B cell (primary cell): ENCODE results near the gene ZBTB40. TPM values are rescaled to one million over a fixed set of nuclear protein-coding genes. Genes with fewer than 3 reads are reported as not detected.

Experiments
- ATAC-seq: fragments of 200-7000 bp; cut with Tn5 transposase; one replicate; pipeline ENCODE4 v1.10.0; 2021; ENCODE audit warnings: low read depth, mild to moderate bottlenecking, moderate number of reproducible peaks, moderate library complexity
- CTCF ChIA-PET: fragments of 350-600 bp; sonication (Branson Sonifier 250); formaldehyde crosslinking; loops from one replicate; lab custom pipeline; 2021; ENCODE audit warnings: antibody characterized with exemption, inconsistent platforms; lab: Charles Lee
- POLR2A ChIA-PET: fragments of 350-600 bp; sonication (Branson Sonifier 250); formaldehyde crosslinking; loops from one replicate; lab custom pipeline; 2021; ENCODE audit warnings: antibody characterized with exemption; lab: Charles Lee
- DNase-seq: peaks from one replicate; pipeline ENCODE4 v3.0.0; 2013
- H2AFZ ChIP-seq: 2 replicates; pipeline ENCODE4 v1.6.1; 2012; ENCODE audit warnings: mild to moderate bottlenecking, low read depth, low read length; ENCODE audit not compliant: insufficient read depth, poor library complexity, severe bottlenecking
- H3K27ac ChIP-seq, 2 donors: 1 replicate in 1 of 2; 2 replicates in 1 of 2; pipeline ENCODE4 v1.5.1; 2012 to 2013; ENCODE audit warnings: low read length in 2 of 2, mild to moderate bottlenecking in 2 of 2, moderate library complexity in 1 of 2
- H3K27me3 ChIP-seq, 4 experiments: fragments of 200-600 bp in 1 of 4; sonication (generic) in 1 of 4; replicated peaks in 1 of 4; 1 replicate in 2 of 4; 2 replicates in 2 of 4; pipeline versions ENCODE4 v1.6.1 to v1.7.0; 2013 to 2016; ENCODE audit warnings: low read length in 3 of 4, mild to moderate bottlenecking in 2 of 4, mixed read lengths in 1 of 4, moderate library complexity in 1 of 4; ENCODE audit not compliant: insufficient read depth in 4 of 4, control insufficient read depth in 3 of 4; ENCODE audit errors: control extremely low read depth in 1 of 4
- H3K36me3 ChIP-seq, 2 experiments: replicated peaks in 1 of 2; 1 replicate in 1 of 2; 2 replicates in 1 of 2; pipeline versions ENCODE4 v1.6.1 to v1.7.1; 2013; ENCODE audit warnings: low read length in 1 of 2; ENCODE audit not compliant: insufficient read depth in 2 of 2, control insufficient read depth in 1 of 2; ENCODE audit errors: control extremely low read depth in 1 of 2, extremely low read depth in 1 of 2
- H3K4me1 ChIP-seq, 2 donors: fragments of 200-600 bp in 1 of 2; sonication (generic) in 1 of 2; 1 replicate in 1 of 2; 2 replicates in 1 of 2; pipeline versions ENCODE4 v1.5.1 to v1.6.1; 2013 to 2017; ENCODE audit warnings: low read length in 2 of 2; ENCODE audit not compliant: control insufficient read depth in 2 of 2, insufficient read depth in 2 of 2
- H3K4me2 ChIP-seq: replicated peaks from 2 replicates; pipeline ENCODE3; 2012; ENCODE audit warnings: mild to moderate bottlenecking, low read depth, low read length; ENCODE audit not compliant: poor library complexity, severe bottlenecking
- H3K4me3 ChIP-seq, 5 experiments: fragments of 200-600 bp in 1 of 5; sonication (generic) in 1 of 5; 1 replicate in 3 of 5; 2 replicates in 2 of 5; pipeline versions ENCODE4 v1.5.1 to v1.7.0; 2011 to 2016; ENCODE audit warnings: low read length in 4 of 5, mild to moderate bottlenecking in 4 of 5, low read depth in 2 of 5, control low read depth in 1 of 5, moderate library complexity in 1 of 5; ENCODE audit not compliant: insufficient read depth in 1 of 5; ENCODE audit errors: control extremely low read depth in 1 of 5, extremely low read depth in 1 of 5
- H3K79me2 ChIP-seq: fragments of 200-600 bp; sonication (generic); one replicate; pipeline ENCODE4 v1.6.0; 2016; ENCODE audit warnings: low read length; ENCODE audit not compliant: control insufficient read depth, insufficient read depth
- H3K9ac ChIP-seq: fragments of 200-600 bp; sonication (generic); 2 replicates; pipeline ENCODE4 v1.6.1; 2017; ENCODE audit warnings: mild to moderate bottlenecking, low read length, moderate library complexity
- H3K9me3 ChIP-seq, 3 donors: one replicate each; pipeline versions ENCODE4 v1.6.1 to v1.7.1; 2013; ENCODE audit warnings: low read length in 2 of 3; ENCODE audit not compliant: control insufficient read depth in 2 of 3, insufficient read depth in 1 of 3; ENCODE audit errors: control extremely low read depth in 1 of 3
- H4K20me1 ChIP-seq: 2 replicates; pipeline ENCODE4 v1.6.0; 2012; ENCODE audit warnings: mild to moderate bottlenecking, low read length; ENCODE audit not compliant: insufficient read depth, control insufficient read depth, poor library complexity, severe bottlenecking
- H3K27ac Mint-ChIP-seq: one replicate; pipeline ENCODE4 v1.8.0; 2021; ENCODE audit warnings: mixed read lengths
- H3K27me3 Mint-ChIP-seq: one replicate; pipeline ENCODE4 v1.8.0; 2021; ENCODE audit warnings: mixed read lengths
- H3K4me1 Mint-ChIP-seq: one replicate; pipeline ENCODE4 v1.8.0; 2021; ENCODE audit warnings: mixed read lengths
- H3K4me3 Mint-ChIP-seq: one replicate; pipeline ENCODE4 v1.8.0; 2021; ENCODE audit warnings: mixed read lengths
- H3K9me3 Mint-ChIP-seq: one replicate; pipeline ENCODE4 v1.8.0; 2022; ENCODE audit warnings: mixed read lengths; ENCODE audit not compliant: insufficient read depth
- EZH2 ChIP-seq: IDR thresholded peaks from 2 replicates; pipeline ENCODE4 v1.6.1; 2012; ENCODE audit warnings: borderline replicate concordance, low read depth, mild to moderate bottlenecking, moderate library complexity, low read length; ENCODE audit not compliant: insufficient read depth, poor library complexity, severe bottlenecking
- WGBS: methylation state at CpG from one replicate; pipeline ENCODE4 v1.1.5; 2013; ENCODE audit warnings: missing lambda C conversion rate; ENCODE audit not compliant: insufficient coverage; 5-methylcytosine and 5-hydroxymethylcytosine counted together
- intact Hi-C: fragments of 100-400 bp; cut with micrococcal nuclease; formaldehyde crosslinking; loops from one replicate; pipeline ENCODE4 v1.10.0; 2022
- polyA plus RNA-seq: library from polyadenylated mRNA; depleted of rRNA; stranded (reverse); fragments of >200 nt; gene quantifications from 2 replicates; pipeline ENCODE4 v1.2.3, GENCODE V29; 2012
- total RNA-seq, 2 donors: library from RNA; stranded (reverse); fragments of 120-200 nt in 1 of 2; gene quantifications; 1 replicate in 1 of 2; 2 replicates in 1 of 2; pipeline versions ENCODE4 v1.2.3 to v1.2.4, GENCODE V29; 2013 to 2022
- TF ChIP-seq, protein P1 (sequence below): fragments of 200-600 bp; IDR thresholded peaks from one replicate; pipeline ENCODE4 v1.8.0; 2022; ENCODE audit warnings: antibody characterized with exemption, mild to moderate bottlenecking

ZBTB40 gene
- total and polyA plus RNA-seq, 2 donors (not counting 1 experiment from before 2014, with no cell fraction given) = 30.9 to 51.9 TPM

DNA sequence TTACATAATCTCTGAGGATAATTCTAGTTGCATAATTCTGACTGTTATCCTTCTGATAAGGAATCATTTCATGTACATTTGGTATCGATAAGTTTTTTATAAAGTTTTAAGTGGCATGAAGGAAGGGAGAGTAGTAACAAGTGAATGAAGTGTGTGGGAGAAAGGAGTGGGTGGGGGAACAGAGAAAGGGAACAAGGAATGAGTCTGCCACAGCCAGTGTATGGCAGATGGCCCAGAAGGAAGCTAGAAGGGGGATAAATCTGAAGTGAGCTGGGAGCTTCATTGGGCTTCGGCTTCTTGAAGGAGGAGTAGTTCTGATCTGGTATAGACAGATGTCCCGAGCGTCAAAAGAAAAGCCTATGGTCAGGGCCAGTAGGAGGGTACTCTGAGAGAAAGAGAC is 18.6 kb downstream of the ZBTB40 start:
- Histone ChIP-seq H3K4me2 (no peak overlapping the region), H3K27ac (no peak overlapping the region), H3K9ac (no peak overlapping the region), H2AFZ (no peak overlapping the region), H3K4me3 (no peak overlapping the region), H3K36me3 (peaks cover 3 to 8% of the 10 kb centered on the region in 2 experiments), H3K9me3 (peaks cover 0 to 6% (median 5%) of the 10 kb centered on the region in 3 donors), H3K4me1 (no peaks in the 10 kb centered on the region), H3K79me2 (peaks cover 98% of the 10 kb centered on the region), H4K20me1 (peaks cover 76% of the 10 kb centered on the region), H3K27me3 (no peaks in the 10 kb centered on the region)
- WGBS = 100% methylated on average over 3 of the region's 4 CpGs
- H3K4me3 Mint-ChIP-seq = no peak overlapping the region
- ChIA-PET CTCF (no interaction called here), POLR2A (no interaction called here)
- no peaks in the 10 kb centered on the region for H3K9me3 Mint-ChIP-seq
- H3K27me3 Mint-ChIP-seq = no peaks in the 10 kb centered on the region
- intact Hi-C loops = no loop called here
- ATAC-seq (no peak), DNase-seq (no peak)
- no peak overlapping the region for H3K27ac Mint-ChIP-seq
- TF ChIP-seq EZH2 = no peak
- TF ChIP-seq, protein P1, sequence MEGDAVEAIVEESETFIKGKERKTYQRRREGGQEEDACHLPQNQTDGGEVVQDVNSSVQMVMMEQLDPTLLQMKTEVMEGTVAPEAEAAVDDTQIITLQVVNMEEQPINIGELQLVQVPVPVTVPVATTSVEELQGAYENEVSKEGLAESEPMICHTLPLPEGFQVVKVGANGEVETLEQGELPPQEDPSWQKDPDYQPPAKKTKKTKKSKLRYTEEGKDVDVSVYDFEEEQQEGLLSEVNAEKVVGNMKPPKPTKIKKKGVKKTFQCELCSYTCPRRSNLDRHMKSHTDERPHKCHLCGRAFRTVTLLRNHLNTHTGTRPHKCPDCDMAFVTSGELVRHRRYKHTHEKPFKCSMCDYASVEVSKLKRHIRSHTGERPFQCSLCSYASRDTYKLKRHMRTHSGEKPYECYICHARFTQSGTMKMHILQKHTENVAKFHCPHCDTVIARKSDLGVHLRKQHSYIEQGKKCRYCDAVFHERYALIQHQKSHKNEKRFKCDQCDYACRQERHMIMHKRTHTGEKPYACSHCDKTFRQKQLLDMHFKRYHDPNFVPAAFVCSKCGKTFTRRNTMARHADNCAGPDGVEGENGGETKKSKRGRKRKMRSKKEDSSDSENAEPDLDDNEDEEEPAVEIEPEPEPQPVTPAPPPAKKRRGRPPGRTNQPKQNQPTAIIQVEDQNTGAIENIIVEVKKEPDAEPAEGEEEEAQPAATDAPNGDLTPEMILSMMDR = no peak
- peaks cover 17% of the 10 kb centered on the region for H3K4me1 Mint-ChIP-seq

DNA sequence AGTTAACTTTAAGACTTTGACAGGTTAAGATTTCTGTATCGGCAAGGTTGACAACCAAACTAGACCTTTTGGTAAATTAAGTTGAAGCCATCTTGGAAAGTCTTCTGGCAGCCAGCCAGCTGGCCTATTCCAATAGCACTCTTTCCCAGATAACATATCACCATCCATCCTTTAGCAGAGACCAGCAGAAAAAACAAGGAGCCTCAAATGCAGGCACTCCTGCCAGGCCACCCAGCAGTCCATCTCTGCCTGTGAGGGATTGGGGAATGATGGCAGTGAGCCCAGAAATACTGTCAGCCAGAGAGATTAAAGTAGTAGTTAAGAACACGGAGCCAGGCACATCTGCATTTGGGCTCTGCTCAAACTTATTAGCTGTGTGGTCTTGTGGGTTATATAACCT is 19.4 kb downstream of the ZBTB40 start:
- no peak for ATAC-seq
- no peaks in the 10 kb centered on the region for H3K4me1 ChIP-seq
- ChIA-PET CTCF (no interaction called here), POLR2A (no interaction called here)
- no peak overlapping the region for H3K27ac ChIP-seq
- Mint-ChIP-seq H3K4me3 (no peak overlapping the region), H3K4me1 (peaks cover 17% of the 10 kb centered on the region), H3K27me3 (no peaks in the 10 kb centered on the region), H3K27ac (no peak overlapping the region), H3K9me3 (no peaks in the 10 kb centered on the region)
- peaks cover 96% of the 10 kb centered on the region for H3K79me2 ChIP-seq
- no peak overlapping the region for H3K4me3 ChIP-seq
- no peak overlapping the region for H2AFZ ChIP-seq
- 80% methylated on average over 1 of the region's 2 CpGs for WGBS
- TF ChIP-seq, protein P1 = no peak
- no peak for TF ChIP-seq EZH2
- DNase-seq = no peak
- H3K9ac ChIP-seq = no peak overlapping the region
- no peak overlapping the region for H3K4me2 ChIP-seq
- peaks cover 67% of the 10 kb centered on the region for H4K20me1 ChIP-seq
- intact Hi-C loops = no loop called here
- H3K36me3 ChIP-seq = peaks cover 3 to 8% of the 10 kb centered on the region in 2 experiments
- H3K9me3 ChIP-seq = no peaks in the 10 kb centered on the region
- no peaks in the 10 kb centered on the region for H3K27me3 ChIP-seq
